DND-41 (cell line): Measurements from ENCODE around the gene TAGLN3.
A peak's percentile ranks its signal among the peaks of the same experiment; 100 is the strongest.

Experiments used
- ATAC-seq: fragments of 200-7000 bp; cut with Tn5 transposase; 3 replicates; pipeline ENCODE4 v1.9.1; 2021; ENCODE audit warnings: low read depth; ENCODE audit not compliant: insufficient read depth
- DNase-seq: peaks from one replicate; pipeline ENCODE4 v3.0.0-alpha.2; 2020
- H2AFZ ChIP-seq: 2 replicates; pipeline ENCODE4 v1.6.0; 2012; ENCODE audit warnings: low read depth, low read length
- H3K27ac ChIP-seq: 2 replicates; pipeline ENCODE4 v1.5.1; 2012; ENCODE audit warnings: low read length, inconsistent platforms
- H3K27me3 ChIP-seq: fragments of 200-600 bp; sonication (generic); 2 replicates; pipeline ENCODE4 v1.6.0; 2012; ENCODE audit warnings: low read length, mild to moderate bottlenecking, inconsistent platforms; ENCODE audit not compliant: insufficient read depth, poor library complexity
- H3K36me3 ChIP-seq: 2 replicates; pipeline ENCODE4 v1.5.1; 2012; ENCODE audit warnings: low read length, inconsistent platforms; ENCODE audit not compliant: insufficient read depth
- H3K4me1 ChIP-seq: 2 replicates; pipeline ENCODE4 v1.5.1; 2012; ENCODE audit warnings: mild to moderate bottlenecking, low read length; ENCODE audit not compliant: insufficient read depth
- H3K4me2 ChIP-seq: 2 replicates; pipeline ENCODE4 v1.6.0; 2012; ENCODE audit warnings: mild to moderate bottlenecking, moderate library complexity, low read length, inconsistent platforms; ENCODE audit not compliant: insufficient read depth
- H3K4me3 ChIP-seq, 2 experiments: fragments of 200-600 bp in 1 of 2; shearing (Covaris generic) in 1 of 2; 2 replicates each; pipeline ENCODE4 v1.5.1; 2012 to 2016; ENCODE audit warnings: inconsistent platforms in 2 of 2, low read length in 2 of 2, mild to moderate bottlenecking in 2 of 2, low read depth in 1 of 2, moderate library complexity in 1 of 2
- H3K79me2 ChIP-seq: 2 replicates; pipeline ENCODE4 v1.6.0; 2012; ENCODE audit warnings: low read length, inconsistent platforms; ENCODE audit not compliant: insufficient read depth
- H3K9ac ChIP-seq: 2 replicates; pipeline ENCODE4 v1.6.0; 2012; ENCODE audit warnings: low read depth, mild to moderate bottlenecking, inconsistent platforms, low read length, moderate library complexity
- H3K9me3 ChIP-seq: 2 replicates; pipeline ENCODE4 v1.5.1; 2012; ENCODE audit warnings: low read length, moderate library complexity, mild to moderate bottlenecking, inconsistent platforms; ENCODE audit not compliant: insufficient read depth, severe bottlenecking
- H4K20me1 ChIP-seq: 2 replicates; pipeline ENCODE4 v1.6.0; 2012; ENCODE audit warnings: low read length; ENCODE audit not compliant: insufficient read depth
- EZH2 ChIP-seq: IDR thresholded peaks from 3 replicates; pipeline ENCODE4 v1.6.1; 2012; ENCODE audit warnings: borderline replicate concordance, low read depth, mild to moderate bottlenecking, moderate library complexity, low read length, inconsistent platforms; ENCODE audit not compliant: severe bottlenecking
- TF ChIP-seq, protein P1 (sequence below): IDR thresholded peaks from 2 replicates; pipeline ENCODE4 v1.5.1; 2012; ENCODE audit warnings: borderline replicate concordance, low read length, moderate library complexity, mild to moderate bottlenecking; ENCODE audit not compliant: poor library complexity, severe bottlenecking; ENCODE audit errors: extremely low read depth

Gene TAGLN3

DNA sequence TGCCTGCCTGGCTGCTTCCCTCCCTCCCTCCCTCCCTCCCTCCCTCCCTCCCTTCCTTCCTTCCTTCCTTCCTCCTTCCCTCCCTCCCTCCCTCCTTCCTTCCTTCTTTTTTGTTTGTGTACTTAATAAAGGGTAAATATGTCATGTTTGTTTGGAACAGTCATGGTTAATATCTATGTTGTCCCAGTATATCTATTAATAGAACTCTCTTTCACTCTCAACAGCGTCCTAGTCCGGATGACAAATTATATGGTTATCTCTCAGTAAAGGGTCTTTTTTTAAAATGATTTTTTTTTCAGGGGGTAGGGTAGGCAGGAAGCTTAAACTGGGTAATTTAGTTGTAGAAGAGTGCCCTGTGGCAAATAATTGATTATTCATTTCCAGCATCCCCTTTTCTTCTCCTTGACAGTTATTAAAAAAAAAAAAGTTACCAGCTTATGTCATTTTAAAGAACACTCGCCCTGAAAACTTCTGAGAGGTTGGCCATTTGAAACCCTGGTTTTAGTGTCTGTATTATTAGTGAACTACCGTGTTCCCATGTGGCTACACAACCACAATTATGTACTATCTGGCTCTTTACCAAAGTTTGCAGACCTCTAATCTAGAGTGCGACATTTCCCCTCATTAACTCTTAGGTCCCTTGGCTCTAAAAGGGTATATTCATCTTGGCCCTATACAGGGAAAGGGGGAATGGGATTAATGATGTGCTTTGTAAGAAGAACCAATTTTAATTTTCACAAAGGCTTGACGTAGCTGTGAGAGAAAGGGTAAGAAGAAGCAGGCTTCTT, 13.7 kb downstream of the TAGLN3 start:
- Histone ChIP-seq H3K27me3 (no peaks in the 10 kb centered on the region), H3K27ac (no peak overlapping the region), H2AFZ (no peak overlapping the region), H3K4me2 (no peak overlapping the region), H3K9me3 (no peaks in the 10 kb centered on the region), H3K4me3 (no peak overlapping the region), H4K20me1 (no peaks in the 10 kb centered on the region), H3K79me2 (no peaks in the 10 kb centered on the region), H3K9ac (no peak overlapping the region), H3K4me1 (no peaks in the 10 kb centered on the region), H3K36me3 (no peaks in the 10 kb centered on the region)
- DNase-seq: no peak
- ATAC-seq: no peak
- TF ChIP-seq, protein P1, sequence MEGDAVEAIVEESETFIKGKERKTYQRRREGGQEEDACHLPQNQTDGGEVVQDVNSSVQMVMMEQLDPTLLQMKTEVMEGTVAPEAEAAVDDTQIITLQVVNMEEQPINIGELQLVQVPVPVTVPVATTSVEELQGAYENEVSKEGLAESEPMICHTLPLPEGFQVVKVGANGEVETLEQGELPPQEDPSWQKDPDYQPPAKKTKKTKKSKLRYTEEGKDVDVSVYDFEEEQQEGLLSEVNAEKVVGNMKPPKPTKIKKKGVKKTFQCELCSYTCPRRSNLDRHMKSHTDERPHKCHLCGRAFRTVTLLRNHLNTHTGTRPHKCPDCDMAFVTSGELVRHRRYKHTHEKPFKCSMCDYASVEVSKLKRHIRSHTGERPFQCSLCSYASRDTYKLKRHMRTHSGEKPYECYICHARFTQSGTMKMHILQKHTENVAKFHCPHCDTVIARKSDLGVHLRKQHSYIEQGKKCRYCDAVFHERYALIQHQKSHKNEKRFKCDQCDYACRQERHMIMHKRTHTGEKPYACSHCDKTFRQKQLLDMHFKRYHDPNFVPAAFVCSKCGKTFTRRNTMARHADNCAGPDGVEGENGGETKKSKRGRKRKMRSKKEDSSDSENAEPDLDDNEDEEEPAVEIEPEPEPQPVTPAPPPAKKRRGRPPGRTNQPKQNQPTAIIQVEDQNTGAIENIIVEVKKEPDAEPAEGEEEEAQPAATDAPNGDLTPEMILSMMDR: no peak
- no peak for TF ChIP-seq EZH2

GRCh38 chr3:112013058-112013783, 14.5 kb downstream of the TAGLN3 start:
- no peak overlapping the region for H3K4me3 ChIP-seq
- H3K79me2 ChIP-seq: no peaks in the 10 kb centered on the region
- no peak overlapping the region for H2AFZ ChIP-seq
- no peaks in the 10 kb centered on the region for H3K9me3 ChIP-seq
- H3K27me3 ChIP-seq: no peaks in the 10 kb centered on the region
- H3K27ac ChIP-seq: no peak overlapping the region
- TF ChIP-seq EZH2: no peak
- TF ChIP-seq, protein P1: peak; percentile 48
- no peaks in the 10 kb centered on the region for H3K4me1 ChIP-seq
- no peak overlapping the region for H3K4me2 ChIP-seq
- H3K9ac ChIP-seq: no peak overlapping the region
- H4K20me1 ChIP-seq: no peaks in the 10 kb centered on the region
- H3K36me3 ChIP-seq: no peaks in the 10 kb centered on the region
- ATAC-seq: no peak
- no peak for DNase-seq

DNA sequence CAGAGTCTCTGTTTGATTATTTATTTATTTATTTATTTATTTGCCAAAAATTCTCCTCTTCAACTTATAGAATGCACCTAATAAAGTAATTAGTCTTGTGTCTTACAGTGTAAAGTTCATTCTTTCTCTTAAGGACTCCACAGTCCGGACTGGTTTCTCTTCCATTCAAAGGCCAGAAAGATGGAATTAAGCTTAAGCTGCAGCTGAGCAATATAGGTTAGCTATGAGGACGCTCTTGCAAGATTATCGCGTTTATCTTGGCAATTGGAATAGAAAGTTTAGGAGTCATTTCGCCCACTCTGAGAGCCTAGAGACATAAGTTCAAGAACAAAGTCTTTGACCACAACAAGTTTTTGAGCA, 15.0 kb downstream of the TAGLN3 start:
- Histone ChIP-seq H3K9me3 (no peaks in the 10 kb centered on the region), H3K36me3 (no peaks in the 10 kb centered on the region), H3K4me3 (no peak overlapping the region), H2AFZ (no peak overlapping the region), H3K4me2 (no peak overlapping the region), H3K27me3 (no peaks in the 10 kb centered on the region), H3K27ac (no peak overlapping the region), H3K79me2 (no peaks in the 10 kb centered on the region), H4K20me1 (no peaks in the 10 kb centered on the region), H3K9ac (no peak overlapping the region), H3K4me1 (no peaks in the 10 kb centered on the region)
- DNase-seq (no peak), ATAC-seq (no peak)
- TF ChIP-seq EZH2: no peak
- TF ChIP-seq, protein P1: no peak
